Spleen (tissue), 11 donors: ENCODE measurements around the gene ZEB2. TPM values are rescaled to one million over a fixed set of nuclear protein-coding genes. Genes with fewer than 3 reads are reported as not detected.

ENCODE experiments used
- DNase-seq: peaks from one replicate; pipeline ENCODE4 v3.0.0-alpha.2; 2020
- H3K27ac ChIP-seq, 8 donors: fragments of 200-600 bp; sonication (generic) in 7 of 8; 1 replicate in 4 of 8; 2 replicates in 4 of 8; pipeline versions ENCODE4 v1.5.0 to v1.8.0; 2016 to 2021; ENCODE audit warnings: inconsistent platforms in 4 of 8, mild to moderate bottlenecking in 4 of 8, moderate library complexity in 1 of 8
- H3K27me3 ChIP-seq, 7 donors: fragments of 200-600 bp; sonication (generic) in 6 of 7; replicated peaks in 1 of 7; 1 replicate in 4 of 7; 2 replicates in 3 of 7; pipeline versions ENCODE4 v1.5.0 to v1.8.0; 2016 to 2021; ENCODE audit warnings: inconsistent platforms in 3 of 7, mild to moderate bottlenecking in 1 of 7
- H3K36me3 ChIP-seq, 6 donors: fragments of 200-600 bp; sonication (generic) in 5 of 6; 1 replicate in 4 of 6; 2 replicates in 2 of 6; pipeline versions ENCODE4 v1.5.0 to v1.8.0; 2016 to 2021; ENCODE audit warnings: inconsistent platforms in 2 of 6
- H3K4me1 ChIP-seq, 6 donors: fragments of 200-600 bp; sonication (generic) in 5 of 6; 1 replicate in 3 of 6; 2 replicates in 3 of 6; pipeline versions ENCODE4 v1.5.0 to v1.8.0; 2016 to 2021; ENCODE audit warnings: inconsistent platforms in 3 of 6
- H3K4me3 ChIP-seq, 8 donors: fragments of 200-600 bp; sonication (generic) in 7 of 8; 1 replicate in 4 of 8; 2 replicates in 4 of 8; pipeline versions ENCODE4 v1.5.0 to v1.8.0; 2016 to 2021; ENCODE audit warnings: inconsistent platforms in 4 of 8, mild to moderate bottlenecking in 4 of 8, moderate library complexity in 2 of 8
- H3K9me3 ChIP-seq, 8 donors: fragments of 200-600 bp; sonication (generic) in 7 of 8; 1 replicate in 4 of 8; 2 replicates in 4 of 8; pipeline versions ENCODE4 v1.5.0 to v1.8.0; 2016 to 2021; ENCODE audit warnings: inconsistent platforms in 4 of 8
- POLR2A ChIP-seq, 3 donors: fragments of 450-650 bp; IDR thresholded peaks; one replicate each; pipeline ENCODE4 v1.5.1; 2017; ENCODE audit warnings: antibody characterized with exemption in 3 of 3, mild to moderate bottlenecking in 1 of 3
- POLR2AphosphoS5 ChIP-seq, 3 donors: sonication (generic); formaldehyde crosslinking; IDR thresholded peaks; one replicate each; pipeline ENCODE4 v1.5.1; 2017; ENCODE audit warnings: antibody characterized with exemption in 3 of 3
- WGBS, 5 donors: extraction: QIAGEN DNeasy Blood & Tissue Kit in 3 of 5; methylation state at CpG; one replicate each; pipeline versions ENCODE4 v1.1.5 to v1.1.7; 2013 to 2018; 5-methylcytosine and 5-hydroxymethylcytosine counted together
- intact Hi-C: fragments of 100-400 bp; cut with DNase I; formaldehyde crosslinking; loops from one replicate; pipeline ENCODE4 v1.15.0; 2023; ENCODE audit warnings: low total_unique reads
- polyA plus RNA-seq, 3 donors: library from polyadenylated mRNA; stranded (reverse); fragments of 200-250 nt; gene quantifications; one replicate each; pipeline ENCODE4 v1.2.1, GENCODE V29; 2013
- small RNA-seq, 4 donors: library from RNA; depleted of rRNA; stranded (forward); fragments of <200 nt; gene quantifications; one replicate each; pipeline ENCODE3, GENCODE V24; 2016
- total RNA-seq, 7 donors: library from RNA; depleted of rRNA in 3 of 7; stranded (reverse); fragments of >200 nt in 3 of 7; fragmentation: NEBNext Ultra II Directional in 4 of 7; extraction: Animal tissue kit (Norgen Biotek cat#: 25700) in 4 of 7; gene quantifications; one replicate each; pipeline versions ENCODE4 v1.1.0 to v1.2.1, GENCODE V29; 2016 to 2021
- TF ChIP-seq, protein P1 (sequence below), 11 experiments: fragments of 200-600 bp in 7 of 11; fragments of 450-650 bp in 4 of 11; sonication (generic) in 4 of 11; IDR thresholded peaks in 8 of 11; conservative IDR thresholded peaks in 3 of 11; 1 replicate in 7 of 11; 2 replicates in 4 of 11; pipeline versions ENCODE4 v1.4.0 to v1.8.0; 2016 to 2021; ENCODE audit warnings: antibody characterized with exemption in 11 of 11, inconsistent platforms in 4 of 11, mild to moderate bottlenecking in 1 of 11
- donor health status: healthy with polysubstance abuse.
- donor health status: DM: no; HTN: no; CAD: no; lungs with moderate emphysema.
- donor health status: DM: no; HTN: no; CAD: no.
- donor health status: Bipolar disorder and iron deficiency.
- donor health status: healthy.
- donor health status: DM: no; HTN: no; CAD: no.
- donor health status: DM: yes; HTN: yes; CAD: no.

Gene ZEB2
- total and polyA plus RNA-seq, 10 donors = 25.5 to 362 (median 240) TPM

DNA sequence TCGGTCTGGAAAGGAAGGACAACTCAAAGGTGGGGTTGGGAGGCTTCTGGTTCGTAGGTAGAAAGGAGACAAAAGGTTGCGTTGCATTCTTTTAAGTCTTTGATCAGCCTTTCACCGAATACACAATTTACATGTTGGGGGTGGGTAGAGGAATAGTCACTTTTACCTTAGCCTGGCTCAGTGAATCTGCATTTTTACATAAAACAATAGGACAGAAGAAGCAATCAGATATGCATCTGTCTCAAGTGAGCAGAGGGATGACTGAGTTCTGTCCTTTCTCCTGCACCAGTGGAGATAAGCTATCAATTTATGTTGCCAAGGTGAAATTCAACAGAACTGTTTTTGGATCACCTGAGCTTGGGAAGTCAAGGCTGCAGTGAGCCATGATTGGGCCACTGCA is 173.7 kb downstream of the ZEB2 start:
- H3K27me3 ChIP-seq = no peaks in the 10 kb centered on the region
- no peak overlapping the region for H3K4me3 ChIP-seq
- WGBS, 5 donors = 91 to 96% (median 94%) methylated on average over 4 of the region's 4 CpGs
- no peaks in the 10 kb centered on the region for H3K9me3 ChIP-seq
- TF ChIP-seq POLR2A (IDR thresholded peaks at IDR 0.05) (no peak), POLR2AphosphoS5 (IDR thresholded peaks at IDR 0.05) (no peak)
- TF ChIP-seq, protein P1, sequence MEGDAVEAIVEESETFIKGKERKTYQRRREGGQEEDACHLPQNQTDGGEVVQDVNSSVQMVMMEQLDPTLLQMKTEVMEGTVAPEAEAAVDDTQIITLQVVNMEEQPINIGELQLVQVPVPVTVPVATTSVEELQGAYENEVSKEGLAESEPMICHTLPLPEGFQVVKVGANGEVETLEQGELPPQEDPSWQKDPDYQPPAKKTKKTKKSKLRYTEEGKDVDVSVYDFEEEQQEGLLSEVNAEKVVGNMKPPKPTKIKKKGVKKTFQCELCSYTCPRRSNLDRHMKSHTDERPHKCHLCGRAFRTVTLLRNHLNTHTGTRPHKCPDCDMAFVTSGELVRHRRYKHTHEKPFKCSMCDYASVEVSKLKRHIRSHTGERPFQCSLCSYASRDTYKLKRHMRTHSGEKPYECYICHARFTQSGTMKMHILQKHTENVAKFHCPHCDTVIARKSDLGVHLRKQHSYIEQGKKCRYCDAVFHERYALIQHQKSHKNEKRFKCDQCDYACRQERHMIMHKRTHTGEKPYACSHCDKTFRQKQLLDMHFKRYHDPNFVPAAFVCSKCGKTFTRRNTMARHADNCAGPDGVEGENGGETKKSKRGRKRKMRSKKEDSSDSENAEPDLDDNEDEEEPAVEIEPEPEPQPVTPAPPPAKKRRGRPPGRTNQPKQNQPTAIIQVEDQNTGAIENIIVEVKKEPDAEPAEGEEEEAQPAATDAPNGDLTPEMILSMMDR (IDR thresholded peaks at IDR 0.05 in 8 of 11, conservative IDR thresholded peaks at IDR 0.05 in 3 of 11) = no peak
- H3K36me3 ChIP-seq = no peaks in the 10 kb centered on the region
- DNase-seq = no peak
- intact Hi-C loops = no loop called here
- H3K27ac ChIP-seq = no peak overlapping the region
- H3K4me1 ChIP-seq = peaks cover 0 to 6% (median 0%) of the 10 kb centered on the region in 6 donors

- H3K36me3 ChIP-seq = no peaks in the 10 kb centered on the region
- H3K4me3 ChIP-seq = no peak overlapping the region
- H3K4me1 ChIP-seq = peaks cover 0 to 6% (median 0%) of the 10 kb centered on the region in 6 donors
- H3K27ac ChIP-seq = no peak overlapping the region
- intact Hi-C loops = no loop called here
- no peaks in the 10 kb centered on the region for H3K27me3 ChIP-seq
- DNase-seq = no peak
- H3K9me3 ChIP-seq = no peaks in the 10 kb centered on the region
- TF ChIP-seq POLR2A (IDR thresholded peaks at IDR 0.05) = no peak
- 66 to 87% (median 82%) methylated on average over 1 of the region's 1 CpG for WGBS, 5 donors
Measured at GRCh38 chr2:144343145-144343544, 176.8 kb downstream of the ZEB2 start.

DNA sequence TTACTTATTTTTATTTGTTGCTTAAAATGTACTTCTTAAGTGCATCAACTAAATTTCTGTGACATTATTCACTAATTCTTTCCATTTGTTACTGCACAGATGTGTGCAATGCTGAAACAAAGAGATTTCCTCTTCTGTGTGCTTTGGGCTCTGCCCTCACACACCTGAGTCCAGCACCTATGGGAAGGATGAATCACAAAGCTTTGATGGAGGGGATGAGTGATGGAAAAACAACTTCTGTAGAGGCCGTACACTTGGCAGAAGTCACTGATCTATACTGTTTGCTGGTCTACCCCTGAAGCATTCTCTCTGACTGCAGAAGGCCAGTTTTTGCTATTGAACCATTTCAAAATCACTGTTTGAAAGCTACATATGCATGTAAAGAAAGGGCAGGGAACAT is 178.4 kb downstream of the ZEB2 start:
- no peaks in the 10 kb centered on the region for H3K9me3 ChIP-seq
- 82 to 92% (median 85%) methylated on average over 1 of the region's 1 CpG for WGBS, 5 donors
- no peaks in the 10 kb centered on the region for H3K36me3 ChIP-seq
- no peak overlapping the region for H3K4me3 ChIP-seq
- DNase-seq = no peak
- intact Hi-C loops = no loop called here
- no peak overlapping the region for H3K27ac ChIP-seq
- H3K27me3 ChIP-seq = no peaks in the 10 kb centered on the region
- peaks cover 0 to 2% (median 0%) of the 10 kb centered on the region in 6 donors for H3K4me1 ChIP-seq
- no peak for TF ChIP-seq POLR2AphosphoS5 (IDR thresholded peaks at IDR 0.05)

- H3K4me1 ChIP-seq = no peaks in the 10 kb centered on the region
- H3K9me3 ChIP-seq = no peaks in the 10 kb centered on the region
- H3K36me3 ChIP-seq = no peaks in the 10 kb centered on the region
- intact Hi-C loops = no loop called here
- WGBS, 5 donors = 93 to 94% (median 94%) methylated on average over 2 of the region's 2 CpGs
- H3K27me3 ChIP-seq = no peaks in the 10 kb centered on the region
- H3K4me3 ChIP-seq = no peak overlapping the region
- H3K27ac ChIP-seq = no peak overlapping the region
- TF ChIP-seq POLR2AphosphoS5 (IDR thresholded peaks at IDR 0.05) (no peak), POLR2A (IDR thresholded peaks at IDR 0.05) (no peak)
- TF ChIP-seq, protein P1 (IDR thresholded peaks at IDR 0.05 in 8 of 11, conservative IDR thresholded peaks at IDR 0.05 in 3 of 11) = no peak
- DNase-seq = no peak
Measured at GRCh38 chr2:144339048-144339447, 180.9 kb downstream of the ZEB2 start.

- H3K9me3 ChIP-seq = no peaks in the 10 kb centered on the region
- WGBS, 5 donors = 82 to 90% (median 87%) methylated on average over 4 of the region's 4 CpGs
- H3K4me1 ChIP-seq = peaks cover 6 to 32% (median 23%) of the 10 kb centered on the region in 6 donors
- no peaks in the 10 kb centered on the region for H3K36me3 ChIP-seq
- H3K27me3 ChIP-seq = no peaks in the 10 kb centered on the region
- no peak overlapping the region for H3K4me3 ChIP-seq
- TF ChIP-seq POLR2AphosphoS5 (IDR thresholded peaks at IDR 0.05) = no peak
- no peak for TF ChIP-seq POLR2A (IDR thresholded peaks at IDR 0.05)
- TF ChIP-seq, protein P1 (IDR thresholded peaks at IDR 0.05 in 8 of 11, conservative IDR thresholded peaks at IDR 0.05 in 3 of 11) = no peak
- intact Hi-C loops = loop anchor here (5.0 kb wide), 1 partner anchor 183 kb away; no protein-coding TSS in a partner anchor
- no peak for DNase-seq
- H3K27ac ChIP-seq = no peak overlapping the region
Measured at GRCh38 chr2:144334551-144334950, 185.4 kb downstream of the ZEB2 start.

Small RNA genes lying within 50 kb of the gene (small RNA-seq; reads per million reads assigned to genes)
- gene RF01987 = 0 reads per million in 4 donors
